GM10266 (cell line): ENCODE measurements around the gene PKP3.

Experiments
- DNase-seq: peaks from one replicate; pipeline ENCODE4 v3.0.0; 2012; ENCODE audit errors: extremely low spot score
- CTCF ChIP-seq: IDR thresholded peaks from 2 replicates; pipeline ENCODE4 v1.5.1; 2012; ENCODE audit warnings: mild to moderate bottlenecking, low read depth; ENCODE audit not compliant: control insufficient read depth, insufficient read depth; ENCODE audit errors: missing control alignments

PKP3 gene

GRCh38 chr11:377174-377865, 16.7 kb upstream of the PKP3 start:
- DNase-seq, result no peak
- no peak for TF ChIP-seq CTCF

GRCh38 chr11:377883-378500, 16.0 kb upstream of the PKP3 start:
- DNase-seq, result no peak
- no peak for TF ChIP-seq CTCF

GRCh38 chr11:379205-380094, 14.6 kb upstream of the PKP3 start:
- TF ChIP-seq CTCF, result no peak
- DNase-seq, result no peak

GRCh38 chr11:380095-380480, 13.9 kb upstream of the PKP3 start:
- DNase-seq, result no peak
- no peak for TF ChIP-seq CTCF

- TF ChIP-seq CTCF, result no peak
- DNase-seq, result no peak
Measured at GRCh38 chr11:380491-380890, 13.5 kb upstream of the PKP3 start.

GRCh38 chr11:380996-381395, 13.0 kb upstream of the PKP3 start:
- DNase-seq, result no peak
- TF ChIP-seq CTCF, result no peak
